ENCODE measurements around the gene NFU1. TPM values are rescaled to one million over a fixed set of nuclear protein-coding genes. Genes with fewer than 3 reads are reported as not detected.

The NFU1 gene
- total and polyA plus RNA-seq, 2 of the 8 experiments (the other 6 are each of a cell fraction or from before 2014, with no cell fraction given), result 18.4 to 45.5 TPM

GRCh38 chr2:69474688-69475087 is 37.5 kb upstream of the NFU1 start (continued):
- no peak for TF ChIP-seq TBP (IDR thresholded peaks at IDR 0.05; ENCODE audit: low read depth, low read length)
- no peak for TF ChIP-seq RNF2 (IDR thresholded peaks at IDR 0.05; ENCODE audit: borderline replicate concordance, low read depth, low read length, missing control alignments, poor library complexity, severe bottlenecking)
- TF ChIP-seq SP4 (IDR thresholded peaks at IDR 0.05; ENCODE audit: low read length), result no peak
- no peak for TF ChIP-seq JUN (IDR thresholded peaks at IDR 0.05; ENCODE audit: low read depth, low read length)
- TF ChIP-seq CREB1 (IDR thresholded peaks at IDR 0.05), result no peak
- no peak for TF ChIP-seq KDM5A (IDR thresholded peaks at IDR 0.05; ENCODE audit: low read length)
- TF ChIP-seq HDAC2 (IDR thresholded peaks at IDR 0.05; ENCODE audit: borderline replicate concordance in 1 of 2, low read depth in 2 of 2, low read length in 2 of 2), result no peak
- TF ChIP-seq GABPA (IDR thresholded peaks at IDR 0.05; ENCODE audit: borderline replicate concordance, insufficient read depth, low read length), result no peak
